ENCODE data around the gene REG1B. TPM values are rescaled to one million over a fixed set of nuclear protein-coding genes. Genes with fewer than 3 reads are reported as not detected.

REG1B gene
- total and polyA plus RNA-seq, 9 of the 15 experiments (the other 6 are each of a cell fraction or from before 2014, with no cell fraction given), result 0.15 to 2.0 TPM; not detected in 7

- Histone ChIP-seq H3K4me3 (no peak overlapping the region), H2AFZ (ENCODE audit: low read depth, low read length) (no peak overlapping the region), H3K27me3 (ENCODE audit: control insufficient read depth in 2 of 2, insufficient read depth in 2 of 2, low read length in 2 of 2) (no peaks in the 10 kb centered on the region), H4K20me1 (replicated peaks; ENCODE audit: control insufficient read depth, insufficient read depth, low read length) (no peaks in the 10 kb centered on the region), H3K4me2 (ENCODE audit: insufficient read depth, low read length) (no peak overlapping the region), H3K27ac (ENCODE audit: extremely low read depth, low read depth, low read length) (no peak overlapping the region), H3K9me3 (replicated peaks; ENCODE audit: control insufficient read depth, insufficient read depth, low read depth, low read length) (no peaks in the 10 kb centered on the region), H3K79me2 (ENCODE audit: control insufficient read depth, insufficient read depth, low read length) (no peaks in the 10 kb centered on the region), H3K9ac (ENCODE audit: insufficient read depth in 1 of 2, low read depth in 2 of 2, low read length in 2 of 2) (no peak overlapping the region), H3K9me1 (ENCODE audit: control insufficient read depth, insufficient read depth, low read length) (no peaks in the 10 kb centered on the region), H3K4me1 (replicated peaks in 1 of 2; ENCODE audit: control insufficient read depth in 2 of 2, insufficient read depth in 2 of 2, low read length in 2 of 2) (no peaks in the 10 kb centered on the region), H3K36me3 (ENCODE audit: control insufficient read depth, insufficient read depth, low read length) (no peaks in the 10 kb centered on the region)
- TF ChIP-seq, protein P1, sequence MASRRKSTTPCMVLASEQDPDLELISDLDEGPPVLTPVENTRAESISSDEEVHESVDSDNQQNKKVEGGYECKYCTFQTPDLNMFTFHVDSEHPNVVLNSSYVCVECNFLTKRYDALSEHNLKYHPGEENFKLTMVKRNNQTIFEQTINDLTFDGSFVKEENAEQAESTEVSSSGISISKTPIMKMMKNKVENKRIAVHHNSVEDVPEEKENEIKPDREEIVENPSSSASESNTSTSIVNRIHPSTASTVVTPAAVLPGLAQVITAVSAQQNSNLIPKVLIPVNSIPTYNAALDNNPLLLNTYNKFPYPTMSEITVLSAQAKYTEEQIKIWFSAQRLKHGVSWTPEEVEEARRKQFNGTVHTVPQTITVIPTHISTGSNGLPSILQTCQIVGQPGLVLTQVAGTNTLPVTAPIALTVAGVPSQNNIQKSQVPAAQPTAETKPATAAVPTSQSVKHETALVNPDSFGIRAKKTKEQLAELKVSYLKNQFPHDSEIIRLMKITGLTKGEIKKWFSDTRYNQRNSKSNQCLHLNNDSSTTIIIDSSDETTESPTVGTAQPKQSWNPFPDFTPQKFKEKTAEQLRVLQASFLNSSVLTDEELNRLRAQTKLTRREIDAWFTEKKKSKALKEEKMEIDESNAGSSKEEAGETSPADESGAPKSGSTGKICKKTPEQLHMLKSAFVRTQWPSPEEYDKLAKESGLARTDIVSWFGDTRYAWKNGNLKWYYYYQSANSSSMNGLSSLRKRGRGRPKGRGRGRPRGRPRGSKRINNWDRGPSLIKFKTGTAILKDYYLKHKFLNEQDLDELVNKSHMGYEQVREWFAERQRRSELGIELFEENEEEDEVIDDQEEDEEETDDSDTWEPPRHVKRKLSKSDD (conservative IDR thresholded peaks at IDR 0.05; ENCODE audit: low read length), result no peak
- TF ChIP-seq GTF2E2 (tag; IDR thresholded peaks at IDR 0.05), result no peak
- TF ChIP-seq SNIP1 (IDR thresholded peaks at IDR 0.05; ENCODE audit: low read depth), result no peak
- no peak for TF ChIP-seq CHD2 (IDR thresholded peaks at IDR 0.05; ENCODE audit: low read depth, low read length)
- TF ChIP-seq ZNF263 (CRISPR knock-in tag; IDR thresholded peaks at IDR 0.05; ENCODE audit: borderline replicate concordance), result no peak
- TF ChIP-seq POLR2G (IDR thresholded peaks at IDR 0.05; ENCODE audit: low read depth, low read length), result no peak
- no peak for TF ChIP-seq MCM5 (IDR thresholded peaks at IDR 0.05; ENCODE audit: low read depth)
- FAIRE-seq (no peak), DNase-seq (ENCODE audit: extremely low read depth in 1 of 4, low spot score in 3 of 4) (no peak), ATAC-seq (no peak)
- CTCF ChIA-PET (ENCODE audit: low intra/inter-chr PET ratio), result no interaction called here
- in situ Hi-C loops (cut with MboI), result no loop called here
- intact Hi-C loops (cut with micrococcal nuclease), result no loop called here
- 0% methylated on average over 2 of the region's 2 CpGs for WGBS (ENCODE audit: insufficient coverage, low coverage, missing lambda C conversion rate)
- POLR2A ChIA-PET, result no interaction called here
- BruUV-seq (replicated peaks), result no TSS peak
Observed at GRCh38 chr2:79105259-79105658, 17.5 kb upstream of the REG1B start.

All from K562 (cell line).